T-helper 22 cell (primary cell): ENCODE results near the gene CAPN12.

ENCODE experiments used
- DNase-seq: peaks from one replicate; pipeline ENCODE4 v3.0.0-alpha.2; 2020; ENCODE audit warnings: low read depth

The CAPN12 gene

DNA sequence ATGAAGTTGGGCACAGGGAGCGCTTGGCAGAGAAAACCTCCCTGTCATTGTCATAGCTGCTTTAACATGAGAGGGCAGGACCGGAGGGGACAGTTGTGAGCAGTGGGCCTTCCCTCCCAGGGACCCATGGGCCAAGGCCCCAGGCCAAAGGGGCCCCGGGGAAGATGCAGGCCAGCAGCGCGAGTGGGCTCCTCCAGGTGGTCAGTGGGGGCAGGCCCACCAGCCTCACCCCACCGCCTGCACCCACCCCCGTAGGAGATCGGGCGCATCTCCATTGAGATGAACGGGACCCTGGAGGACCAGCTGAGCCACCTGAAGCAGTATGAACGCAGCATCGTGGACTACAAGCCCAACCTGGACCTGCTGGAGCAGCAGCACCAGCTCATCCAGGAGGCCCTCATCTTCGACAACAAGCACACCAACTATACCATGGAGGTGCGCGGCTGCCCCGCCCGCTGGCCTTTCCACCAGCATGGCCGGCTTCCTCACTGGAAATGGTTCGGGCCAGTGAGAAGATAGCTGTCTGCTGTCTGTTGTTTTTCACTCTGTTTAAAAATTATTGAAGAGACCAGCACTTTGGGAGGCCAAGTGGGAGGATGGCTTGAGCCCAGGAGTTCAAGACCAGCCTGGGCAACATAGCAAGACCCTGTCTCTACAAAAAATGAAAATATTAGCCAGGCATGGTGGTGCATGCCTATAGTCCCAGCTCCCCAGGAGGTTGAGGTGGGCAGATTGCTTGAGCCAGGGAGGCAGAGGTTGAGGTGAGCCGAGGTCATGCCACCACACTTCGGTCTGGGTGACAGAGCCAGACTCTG is 18.6 kb downstream of the CAPN12 start:
- DNase-seq = no peak

- DNase-seq = no peak
Observed at GRCh38 chr19:38723990-38724854, 20.1 kb downstream of the CAPN12 start.

GRCh38 chr19:38723606-38723965 is 20.7 kb downstream of the CAPN12 start:
- no peak for DNase-seq

- no peak for DNase-seq
Observed at GRCh38 chr19:38722947-38723605, 21.2 kb downstream of the CAPN12 start.

GRCh38 chr19:38721979-38722773 is 22.1 kb downstream of the CAPN12 start:
- DNase-seq = no peak

- DNase-seq = no peak
Observed at GRCh38 chr19:38721496-38721895, 22.8 kb downstream of the CAPN12 start.

DNA sequence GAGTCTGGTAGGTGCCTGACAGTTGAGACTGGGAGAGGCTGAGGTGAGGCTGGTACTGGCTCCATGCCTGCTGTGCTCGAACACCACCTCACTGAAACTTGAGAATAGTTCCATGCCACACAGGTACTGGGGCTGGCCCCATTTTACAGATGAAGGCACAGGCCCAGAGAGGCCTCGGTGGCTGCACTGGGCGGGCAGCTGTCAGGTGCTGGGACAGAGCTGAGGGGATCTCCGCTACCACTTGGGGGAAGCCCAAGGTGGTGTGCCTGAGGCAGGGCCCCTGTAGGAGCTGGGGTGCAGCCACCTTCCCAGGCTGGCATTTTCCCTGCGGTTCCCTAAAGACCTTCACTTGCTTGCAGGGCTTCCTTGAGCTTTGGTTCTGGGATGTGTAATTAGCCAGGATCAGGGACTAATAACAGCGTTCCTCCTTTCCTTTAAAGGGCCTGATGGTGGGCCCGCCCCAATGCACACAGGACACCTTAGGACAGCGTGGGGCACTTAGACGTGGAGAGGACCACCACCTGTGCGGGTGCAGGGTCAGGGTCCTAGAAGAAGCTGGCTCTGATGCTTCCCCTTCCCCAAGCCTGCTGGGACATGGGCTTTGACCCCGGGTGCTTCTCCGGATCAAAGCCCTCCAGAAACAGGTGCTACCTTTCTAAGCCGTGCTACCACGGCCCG is 23.6 kb downstream of the CAPN12 start:
- no peak for DNase-seq

DNA sequence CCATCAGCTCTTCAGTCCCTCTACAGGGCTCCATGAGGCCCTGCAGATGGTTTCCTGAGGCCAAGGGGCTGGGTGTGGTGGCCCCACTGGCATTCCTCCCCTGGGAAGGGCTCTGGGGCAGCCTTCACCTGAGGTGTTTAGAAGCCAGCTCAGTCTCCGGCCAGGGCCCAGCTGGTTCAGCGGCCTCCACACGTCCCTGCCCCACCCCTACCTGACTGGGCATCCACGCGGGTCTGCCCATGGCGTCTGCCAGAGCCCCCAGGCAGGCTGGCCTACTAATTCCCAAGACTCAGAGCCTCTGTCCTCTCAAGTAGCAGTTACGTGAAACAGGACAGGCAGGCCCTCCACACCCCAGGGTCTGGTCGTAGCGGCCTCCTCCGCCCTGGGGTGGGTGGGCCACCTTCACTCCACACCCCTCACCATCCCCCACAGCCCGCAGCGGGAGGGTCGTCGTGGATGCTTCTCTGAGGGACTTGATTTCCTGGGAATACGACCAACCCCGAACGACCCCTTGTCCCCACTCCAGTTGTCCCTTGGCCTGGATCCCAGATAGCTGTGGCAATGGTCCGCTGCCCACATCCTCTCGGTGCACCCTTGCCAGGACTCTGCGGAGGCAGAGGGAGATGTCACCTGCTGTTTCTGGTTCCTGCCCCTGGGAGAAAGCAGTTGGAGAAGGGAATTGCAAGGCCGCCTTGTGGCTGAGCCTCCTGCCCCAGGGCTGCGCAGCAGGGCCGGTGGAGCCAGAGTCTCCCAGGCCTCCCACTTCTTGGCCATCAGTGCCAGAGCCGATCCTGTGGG is 24.3 kb downstream of the CAPN12 start:
- DNase-seq = no peak

- no peak for DNase-seq
Observed at GRCh38 chr19:38718747-38719543, 25.3 kb downstream of the CAPN12 start.

GRCh38 chr19:38717855-38718254 is 26.4 kb downstream of the CAPN12 start:
- DNase-seq = no peak

GRCh38 chr19:38717051-38717450 is 27.2 kb downstream of the CAPN12 start:
- DNase-seq = no peak

DNA sequence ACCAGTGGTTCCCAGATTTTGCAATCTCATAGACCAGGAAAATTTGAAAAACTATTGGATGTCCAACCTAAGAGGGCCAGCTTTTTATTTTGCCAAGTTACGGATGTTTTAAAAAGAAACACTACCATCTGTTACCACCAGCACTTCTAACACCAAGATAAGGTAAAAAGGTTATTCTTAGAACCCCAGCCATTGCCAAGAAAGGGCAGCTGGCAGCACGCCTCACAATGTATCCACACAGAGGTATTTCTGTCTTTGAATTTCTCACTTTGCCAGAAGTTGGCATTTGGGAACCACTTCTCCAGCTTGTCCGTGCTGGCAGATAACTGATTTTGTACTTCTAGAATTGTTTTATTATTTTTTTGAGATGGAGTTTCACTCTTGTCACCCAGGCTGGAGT is 28.7 kb downstream of the CAPN12 start:
- no peak for DNase-seq

- no peak for DNase-seq
Observed at GRCh38 chr19:38714354-38714778, 29.9 kb downstream of the CAPN12 start.

GRCh38 chr19:38713865-38714264 is 30.4 kb downstream of the CAPN12 start:
- no peak for DNase-seq

- DNase-seq = no peak
Observed at GRCh38 chr19:38713227-38713649, 31.0 kb downstream of the CAPN12 start.

DNA sequence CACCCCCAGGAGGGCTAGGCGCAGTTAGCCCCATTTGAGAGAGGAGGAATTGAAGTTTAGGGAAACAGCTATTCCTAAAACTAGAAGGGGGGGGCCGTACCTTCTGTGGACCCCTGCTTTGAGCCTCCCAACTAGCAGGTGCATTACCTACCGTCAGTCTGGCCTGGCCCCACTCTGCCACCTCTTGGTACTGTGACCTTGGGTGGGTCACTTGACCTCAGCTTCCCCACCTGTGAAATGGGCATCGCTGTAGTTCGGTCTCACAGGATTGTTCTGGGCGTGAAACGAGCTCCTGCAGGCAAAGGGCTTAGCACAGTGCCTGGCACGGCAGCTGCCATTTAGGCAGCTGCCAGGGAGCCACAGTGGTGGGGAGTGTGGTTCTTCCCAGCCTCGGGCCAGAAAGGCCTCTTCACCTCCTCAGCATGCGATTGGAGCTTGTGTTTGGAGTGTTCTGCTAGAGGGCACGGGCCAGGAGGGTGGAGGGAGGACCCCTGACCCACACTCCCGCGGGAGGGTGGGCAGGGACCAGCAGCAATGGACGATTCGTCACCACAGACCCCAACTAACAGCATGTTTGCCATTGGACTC is 32.0 kb downstream of the CAPN12 start:
- no peak for DNase-seq

DNA sequence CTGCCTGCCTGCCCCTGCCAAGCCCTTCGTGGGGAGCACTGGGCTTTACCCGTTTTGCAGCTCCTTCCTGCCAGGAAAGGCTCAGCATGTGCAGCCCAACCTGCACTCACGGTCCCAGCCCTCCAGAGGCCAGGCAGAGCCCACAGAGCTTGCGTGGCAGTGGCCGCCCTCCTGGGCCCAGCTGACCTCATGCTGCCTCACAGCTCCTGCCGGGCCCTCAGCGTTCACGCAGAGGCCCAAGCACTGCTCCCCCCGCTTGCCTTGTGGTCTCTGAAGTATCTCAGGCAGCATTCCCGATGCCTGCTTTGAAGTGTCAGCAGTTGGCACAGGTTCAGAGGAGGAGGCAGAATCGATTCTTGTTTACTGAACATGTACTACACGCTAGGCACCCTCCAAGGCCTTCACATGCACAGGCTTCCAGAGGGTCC is 32.5 kb downstream of the CAPN12 start:
- no peak for DNase-seq

DNA sequence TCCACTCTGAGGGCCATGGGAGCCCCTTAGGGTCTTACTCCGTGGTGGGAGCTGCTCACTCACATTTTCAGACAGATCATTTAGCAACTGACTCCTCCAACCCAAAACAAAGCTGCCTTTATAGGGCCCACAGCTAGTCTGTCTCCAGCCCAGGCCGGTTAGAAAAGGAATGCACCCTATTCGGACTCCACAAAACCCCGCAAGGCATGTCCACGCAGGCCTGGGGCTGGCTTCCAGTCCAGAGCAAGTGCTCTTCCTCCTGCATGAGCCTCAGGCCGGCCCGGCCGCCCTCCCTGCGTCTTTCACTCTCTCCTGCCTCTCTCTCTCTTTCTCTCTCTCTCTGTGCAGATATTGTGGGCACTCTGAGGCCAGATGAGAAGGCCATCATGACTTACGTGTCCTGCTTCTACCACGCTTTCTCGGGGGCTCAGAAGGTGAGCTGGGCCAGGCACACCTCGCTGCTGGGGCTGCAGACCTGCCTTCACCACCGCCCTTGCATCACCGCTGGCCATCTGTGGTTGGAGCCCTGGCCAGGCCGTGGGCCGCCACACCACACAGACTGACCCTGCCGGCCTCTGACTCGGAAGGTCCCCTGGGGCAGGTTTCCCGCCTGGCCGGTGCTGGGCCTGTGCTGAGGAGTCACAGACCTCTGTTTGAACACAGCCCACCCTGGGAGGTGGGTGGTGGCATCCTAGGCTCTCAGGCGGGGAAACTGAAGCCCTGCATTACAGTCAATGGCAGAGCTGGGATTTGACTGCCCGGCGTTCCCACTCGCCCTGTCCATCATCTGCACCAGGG is 33.1 kb downstream of the CAPN12 start:
- DNase-seq = no peak

- no peak for DNase-seq
Observed at GRCh38 chr19:38710416-38710702, 33.9 kb downstream of the CAPN12 start.
